NCI-H226 (cell line): ENCODE data around the gene ZBTB25.

Experiments used
- DNase-seq: peaks from one replicate; pipeline ENCODE4 v3.0.0-alpha.2; 2015

ZBTB25 gene

DNA sequence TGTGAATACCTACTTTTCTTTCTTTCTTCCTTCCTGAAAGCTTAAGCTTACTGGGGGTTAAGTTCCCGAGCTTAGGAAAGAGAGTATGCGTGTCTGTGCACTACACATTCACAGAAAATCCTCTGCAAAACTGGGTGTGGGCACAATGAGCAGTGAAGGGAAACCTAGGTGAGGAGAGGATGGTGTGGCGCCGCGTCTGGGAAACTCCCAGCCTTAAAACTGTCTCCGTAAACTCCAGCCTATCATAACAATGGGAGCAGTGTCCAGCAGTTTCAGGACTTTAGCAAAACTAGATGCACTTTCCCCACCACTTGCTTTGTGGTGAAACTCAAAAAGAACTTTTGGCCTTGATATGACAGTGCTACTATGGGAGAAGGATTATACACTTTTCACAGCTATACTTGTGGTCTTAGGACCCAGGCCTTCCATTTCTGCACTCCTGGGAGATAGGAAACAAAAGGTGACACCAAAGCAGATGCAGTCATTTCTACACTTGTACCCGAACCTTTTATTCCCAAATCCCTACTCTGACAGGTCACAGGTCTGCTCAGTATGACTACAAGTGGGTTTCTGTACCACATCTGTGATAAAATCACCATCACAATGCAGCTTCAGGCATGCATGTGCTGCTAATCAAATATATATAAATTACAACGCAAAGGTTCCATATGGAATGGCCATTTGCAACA lies 27.9 kb downstream of the ZBTB25 start:
- DNase-seq = no peak

DNA sequence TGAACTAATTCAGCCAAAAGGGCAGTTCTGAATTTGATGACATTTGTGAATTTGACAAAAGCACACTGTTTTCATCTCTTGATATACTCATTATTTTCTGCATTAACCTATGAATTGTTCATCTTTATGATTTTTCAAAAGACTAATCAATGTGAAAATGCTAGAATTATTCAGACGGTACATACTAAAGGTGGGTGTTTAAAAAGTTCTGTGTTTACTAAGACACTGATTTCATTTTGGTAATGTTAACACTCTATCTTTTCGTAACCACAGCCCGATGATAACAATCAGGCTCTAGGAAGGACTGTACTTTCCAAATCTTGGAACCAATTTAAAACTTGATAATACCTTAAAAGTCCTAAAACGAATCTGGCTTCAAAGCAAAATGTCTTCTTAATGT lies 28.9 kb downstream of the ZBTB25 start:
- no peak for DNase-seq

DNA sequence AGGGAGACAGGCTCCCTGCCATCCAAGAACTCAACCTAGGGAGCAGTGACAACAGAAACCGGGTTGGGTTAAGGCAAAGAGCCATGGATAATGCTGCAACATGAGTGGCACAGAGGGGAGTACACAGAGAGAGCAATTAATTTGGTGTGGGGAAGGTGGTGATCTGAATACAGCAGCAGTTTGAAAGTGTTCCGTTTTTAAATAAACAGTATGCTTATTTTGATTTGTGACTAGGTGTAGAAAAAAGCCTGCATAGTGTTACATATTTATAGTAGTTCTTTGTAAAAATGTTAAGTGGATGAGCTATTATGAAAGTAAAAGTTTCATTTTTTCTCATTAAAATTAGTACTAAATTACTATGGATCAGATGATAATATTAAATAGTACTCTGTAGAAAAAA lies 29.6 kb downstream of the ZBTB25 start:
- no peak for DNase-seq

DNA sequence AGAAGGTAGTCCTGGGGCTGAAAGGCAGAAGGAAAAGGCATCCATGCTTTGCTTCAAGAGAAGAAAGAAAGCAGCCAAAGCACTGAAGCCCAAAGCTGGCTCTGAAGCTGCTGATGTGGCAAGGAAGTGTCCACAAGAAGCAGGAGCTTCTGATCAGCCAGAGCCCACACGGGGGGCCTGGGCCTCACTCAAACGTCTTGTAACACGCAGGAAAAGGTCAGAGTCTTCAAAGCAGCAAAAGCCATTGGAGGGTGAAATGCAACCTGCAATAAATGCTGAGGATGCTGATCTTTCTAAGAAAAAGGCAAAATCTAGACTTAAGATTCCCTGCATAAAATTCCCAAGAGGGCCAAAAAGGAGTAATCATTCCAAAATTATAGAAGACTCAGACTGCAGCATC lies 35.2 kb downstream of the ZBTB25 start:
- DNase-seq = no peak

DNA sequence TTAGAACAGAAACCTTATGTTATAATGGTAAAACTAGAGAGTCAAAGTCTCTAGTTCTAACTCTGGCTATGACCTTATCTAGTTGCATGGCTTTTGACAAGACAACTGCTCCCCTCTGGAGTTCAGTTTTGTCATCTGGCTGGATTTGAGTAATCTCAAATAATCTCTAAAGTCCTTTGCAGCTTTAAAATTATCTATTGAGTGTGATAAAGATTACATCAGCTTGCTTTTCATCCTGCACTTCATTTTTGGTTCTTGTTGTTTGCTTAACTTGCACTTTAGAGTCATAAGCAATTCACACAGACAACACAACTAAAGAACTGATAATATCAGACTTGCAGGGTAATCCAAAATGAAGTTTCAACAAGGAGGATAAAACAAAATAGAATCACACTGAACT lies 36.1 kb downstream of the ZBTB25 start:
- DNase-seq = no peak

- DNase-seq = no peak
These were observed 36.5 kb downstream of the ZBTB25 start for GRCh38 chr14:64467101-64467500.

DNA sequence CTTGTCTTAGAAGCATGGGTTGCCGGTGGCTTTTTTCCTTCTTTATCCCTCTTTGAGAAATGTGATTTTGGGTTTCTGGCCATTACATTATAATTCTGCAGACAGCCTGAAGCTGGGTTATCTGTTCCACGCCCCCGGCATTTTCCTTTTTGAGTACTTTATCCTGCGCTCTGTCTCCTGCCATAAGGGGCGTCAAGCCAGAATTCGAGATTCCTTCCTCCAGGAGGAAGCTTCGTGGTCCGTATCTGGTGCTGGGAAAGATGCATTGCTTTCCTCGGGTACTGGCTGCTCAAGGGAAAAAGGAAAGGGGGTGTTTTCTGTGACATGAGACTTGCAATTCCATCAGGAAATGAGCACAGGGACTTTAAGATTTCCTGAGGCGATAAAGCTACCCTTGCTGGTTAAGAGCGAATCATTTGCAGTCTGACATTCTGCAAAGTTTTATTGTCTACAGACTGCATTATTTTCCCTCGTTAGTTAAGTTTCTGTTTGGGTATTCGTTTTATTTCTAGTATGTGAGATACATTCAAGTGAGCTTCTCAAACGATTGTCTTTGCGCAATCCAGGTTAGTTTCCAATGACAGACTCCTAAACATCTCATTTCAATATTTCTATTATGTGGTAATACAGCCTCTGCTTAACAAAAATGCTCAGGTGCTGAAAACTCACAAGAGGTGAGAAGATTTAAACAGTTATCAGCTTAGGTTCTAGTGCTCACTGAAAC lies 37.6 kb downstream of the ZBTB25 start:
- peak; percentile 34 for DNase-seq

GRCh38 chr14:64465191-64465822 lies 38.3 kb downstream of the ZBTB25 start, which contains the start of gene AKAP5:
AKAP5 (plus strand) TSS chr14:64465499; CDS start chr14:64468395, 2,896 bp downstream.
- peak; percentile 17 for DNase-seq

DNA sequence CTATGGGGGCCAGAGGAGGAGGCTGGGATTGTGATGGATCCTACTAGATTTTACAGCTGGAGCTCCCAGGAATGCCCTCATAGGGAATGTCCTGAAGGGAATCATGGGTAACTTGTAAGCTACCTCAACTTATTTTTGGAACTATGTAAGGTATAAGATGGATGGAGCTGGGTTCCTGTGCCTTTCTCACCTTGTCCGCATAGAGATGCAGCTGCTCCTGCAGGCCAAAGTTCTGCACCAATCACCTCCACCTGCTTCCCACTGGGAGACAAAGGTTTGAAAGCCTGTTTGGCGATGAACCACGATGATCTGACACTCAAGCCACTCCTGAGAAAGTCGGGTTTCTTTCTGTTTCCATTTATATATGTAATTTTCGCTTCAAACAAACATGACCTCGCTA lies 39.0 kb downstream of the ZBTB25 start:
- DNase-seq = no peak

DNA sequence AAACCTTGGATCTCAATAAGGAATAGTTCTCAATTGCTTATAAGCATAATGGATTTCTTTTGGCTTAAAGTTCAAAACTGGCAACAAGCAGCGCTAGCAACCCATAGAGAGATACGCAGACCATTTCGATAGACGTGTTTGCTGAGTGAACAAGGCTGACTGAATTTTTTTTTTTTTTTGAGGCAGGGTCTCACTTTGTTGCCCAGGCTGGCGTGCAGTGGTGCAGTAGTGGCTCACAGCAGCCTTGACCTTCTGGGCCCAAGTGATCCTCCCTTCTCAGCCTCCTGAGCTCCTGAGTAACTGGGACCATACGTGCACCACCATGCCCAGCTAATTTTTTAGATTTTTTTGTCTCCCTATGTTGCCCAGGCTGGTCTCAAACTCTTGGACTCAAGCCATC lies 39.8 kb downstream of the ZBTB25 start:
- no peak for DNase-seq

GRCh38 chr14:64463195-64463594 lies 40.4 kb downstream of the ZBTB25 start:
- DNase-seq = no peak

DNA sequence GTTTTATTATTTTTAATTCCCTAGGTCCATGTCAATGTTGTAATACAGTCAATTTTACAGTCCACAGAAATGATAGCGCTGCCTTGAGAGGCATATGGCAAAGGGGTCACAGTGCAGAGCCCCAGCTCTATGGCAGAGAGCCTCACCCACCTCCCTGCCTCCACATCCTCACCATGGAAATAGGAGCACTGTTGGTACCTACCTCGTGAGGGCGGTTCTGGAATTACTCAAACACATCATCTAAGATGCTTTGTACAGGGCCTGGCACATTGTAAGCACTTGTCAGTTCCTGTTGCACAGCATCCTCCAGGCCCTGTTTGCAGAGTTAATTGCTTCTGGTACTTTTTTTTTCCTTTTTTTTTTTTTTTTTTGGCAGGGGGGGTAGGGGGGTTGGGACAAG lies 42.4 kb downstream of the ZBTB25 start:
- no peak for DNase-seq

GRCh38 chr14:64459405-64460136 lies 44.1 kb downstream of the ZBTB25 start:
- DNase-seq = no peak

GRCh38 chr14:64454671-64455070 lies 49.0 kb downstream of the ZBTB25 start:
- DNase-seq = no peak

DNA sequence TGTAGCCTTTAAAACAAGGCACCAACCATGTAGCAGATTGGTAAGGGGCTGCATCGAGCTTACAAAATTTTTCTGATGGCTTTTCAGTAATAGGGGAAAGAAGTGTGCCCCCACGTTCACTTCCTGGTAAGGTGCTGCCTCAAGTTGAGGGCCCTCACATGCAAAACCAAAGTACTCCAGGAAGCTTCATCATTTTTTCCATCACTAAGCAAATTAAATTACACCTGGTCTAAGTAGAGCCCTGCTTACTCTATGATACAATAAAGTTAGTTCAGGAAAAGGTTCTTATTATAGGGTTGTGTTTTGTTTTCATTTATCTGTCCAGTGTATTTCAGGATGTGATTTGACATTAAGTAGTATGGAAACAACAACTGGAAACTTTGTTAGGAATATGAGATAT lies 53.4 kb downstream of the ZBTB25 start:
- no peak for DNase-seq

GRCh38 chr14:64447876-64448670 lies 55.6 kb downstream of the ZBTB25 start:
- DNase-seq = no peak

GRCh38 chr14:64444984-64445845 lies 58.4 kb downstream of the ZBTB25 start:
- DNase-seq = peak; percentile 65

GRCh38 chr14:64444140-64444539 lies 59.5 kb downstream of the ZBTB25 start:
- DNase-seq = no peak

- no peak for DNase-seq
These were observed 61.2 kb downstream of the ZBTB25 start for GRCh38 chr14:64442300-64442988.

GRCh38 chr14:64440494-64440893 lies 63.1 kb downstream of the ZBTB25 start:
- DNase-seq = no peak

DNA sequence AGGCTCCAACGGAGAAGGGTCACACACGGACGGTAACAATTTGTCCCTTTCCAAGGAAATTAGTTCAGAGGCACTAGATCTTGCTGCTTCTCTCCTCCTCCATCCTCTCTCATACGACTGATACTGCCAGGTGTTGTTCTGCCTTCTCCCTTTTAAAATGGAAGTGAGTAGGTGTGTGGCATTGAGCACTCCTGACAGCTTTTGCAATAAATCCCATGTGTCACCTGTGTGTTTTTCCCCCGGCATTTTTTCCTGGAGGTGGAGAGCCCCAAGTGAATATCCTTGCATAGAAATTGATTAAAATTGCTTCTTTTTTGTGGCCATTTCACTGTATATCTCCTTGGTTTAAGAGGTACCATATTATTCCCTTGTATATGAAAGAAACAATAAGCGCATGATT lies 64.5 kb downstream of the ZBTB25 start:
- DNase-seq = no peak
